Caki2 (cell line): ENCODE measurements around the gene GLRA3. TPM values are rescaled to one million over a fixed set of nuclear protein-coding genes. Genes with fewer than 3 reads are reported as not detected.

Experiments
- DNase-seq: peaks from one replicate; pipeline ENCODE4 v3.0.0-alpha.2; 2015; ENCODE audit warnings: low read depth
- in situ Hi-C: cut with HindIII; loops from 2 replicates; pipeline ENCODE4 v1.10.0; 2016; ENCODE audit warnings: low sequenced_read_pairs, low pct_unique_long_range_greater_than_20kb, mixed read lengths
- total RNA-seq: library from RNA; depleted of rRNA; stranded (reverse); fragments of >200 nt; shearing (Covaris generic); gene quantifications from 2 replicates; pipeline ENCODE4 v1.2.3, GENCODE V29; 2014; ENCODE audit warnings: low replicate concordance; rRNA removed

Gene GLRA3
- total RNA-seq, 1 experiment from 2014 or later = not detected

GRCh38 chr4:174590336-174590735 lies 238.7 kb downstream of the GLRA3 start:
- in situ Hi-C loops = no loop called here
- no peak for DNase-seq

Other genes with a start within 250 kb of the GLRA3 start
- gene ADAM29, start 89.1 kb upstream of the GLRA3 start, total RNA-seq = not detected in 2 replicates